D721Med (cell line): ENCODE results near the gene ALS2.

Source experiments
- DNase-seq: peaks from one replicate; pipeline ENCODE4 v3.0.0; 2011; ENCODE audit warnings: low spot score; ENCODE audit not compliant: insufficient read length
- FAIRE-seq: peaks from 2 replicates; lab custom pipeline; 2011; peaks lifted over from hg19 to GRCh38; lab: Jason Lieb, UNC
- TF ChIP-seq, protein P1 (sequence below): IDR thresholded peaks from 2 replicates; pipeline ENCODE4 v1.5.1; 2012; ENCODE audit warnings: mild to moderate bottlenecking, control low read depth; ENCODE audit not compliant: insufficient read depth; ENCODE audit errors: missing control alignments

The ALS2 gene

DNA sequence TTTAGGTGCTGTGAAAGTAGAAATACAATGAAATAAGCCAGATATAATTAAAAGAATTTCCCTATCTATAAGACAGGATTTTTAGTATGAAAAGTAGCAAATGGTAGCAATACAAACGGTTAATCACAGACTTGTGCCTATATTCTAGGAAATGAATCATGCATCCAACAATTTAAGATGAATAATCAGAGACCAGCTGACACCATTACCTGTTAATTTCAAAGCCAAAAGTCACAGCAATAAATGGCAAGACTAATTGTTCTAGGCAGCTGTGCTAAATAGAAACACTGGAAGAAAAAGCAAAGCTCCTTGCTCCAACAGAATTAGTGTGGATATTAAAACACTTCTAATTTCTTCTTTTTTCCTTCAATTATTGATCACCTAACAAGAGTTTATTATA lies 47.2 kb downstream of the ALS2 start:
- FAIRE-seq = no peak
- no peak for DNase-seq

DNA sequence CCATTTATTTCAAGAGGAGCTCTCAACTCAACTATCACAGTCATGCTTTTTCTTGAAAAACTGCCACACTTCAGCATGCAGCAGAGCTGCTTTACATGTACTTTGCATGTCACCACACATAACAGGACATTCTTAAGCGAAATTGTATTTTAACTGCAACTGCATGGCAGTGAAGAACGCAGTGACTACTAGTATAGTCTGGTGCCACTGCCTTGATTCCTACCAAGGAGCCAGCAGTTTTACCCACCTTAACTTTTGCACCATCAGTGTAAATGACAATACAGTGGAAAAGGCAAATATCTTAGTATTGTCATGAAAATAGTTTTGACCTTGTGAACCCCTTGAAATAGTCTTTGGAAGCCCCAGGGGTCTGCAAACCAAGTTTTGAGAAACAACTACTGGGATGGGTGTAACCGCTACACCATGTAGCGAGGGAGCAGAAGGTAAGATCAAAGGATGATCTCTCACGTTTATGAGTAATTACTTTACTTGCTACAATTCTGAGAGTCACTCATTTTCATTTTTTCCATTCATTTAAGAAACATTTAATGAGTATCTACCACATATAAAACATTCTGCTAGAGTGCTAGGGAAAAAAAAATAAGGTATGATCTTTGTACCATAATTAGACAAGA lies 50.0 kb downstream of the ALS2 start:
- FAIRE-seq (no peak), DNase-seq (no peak)
- TF ChIP-seq, protein P1, sequence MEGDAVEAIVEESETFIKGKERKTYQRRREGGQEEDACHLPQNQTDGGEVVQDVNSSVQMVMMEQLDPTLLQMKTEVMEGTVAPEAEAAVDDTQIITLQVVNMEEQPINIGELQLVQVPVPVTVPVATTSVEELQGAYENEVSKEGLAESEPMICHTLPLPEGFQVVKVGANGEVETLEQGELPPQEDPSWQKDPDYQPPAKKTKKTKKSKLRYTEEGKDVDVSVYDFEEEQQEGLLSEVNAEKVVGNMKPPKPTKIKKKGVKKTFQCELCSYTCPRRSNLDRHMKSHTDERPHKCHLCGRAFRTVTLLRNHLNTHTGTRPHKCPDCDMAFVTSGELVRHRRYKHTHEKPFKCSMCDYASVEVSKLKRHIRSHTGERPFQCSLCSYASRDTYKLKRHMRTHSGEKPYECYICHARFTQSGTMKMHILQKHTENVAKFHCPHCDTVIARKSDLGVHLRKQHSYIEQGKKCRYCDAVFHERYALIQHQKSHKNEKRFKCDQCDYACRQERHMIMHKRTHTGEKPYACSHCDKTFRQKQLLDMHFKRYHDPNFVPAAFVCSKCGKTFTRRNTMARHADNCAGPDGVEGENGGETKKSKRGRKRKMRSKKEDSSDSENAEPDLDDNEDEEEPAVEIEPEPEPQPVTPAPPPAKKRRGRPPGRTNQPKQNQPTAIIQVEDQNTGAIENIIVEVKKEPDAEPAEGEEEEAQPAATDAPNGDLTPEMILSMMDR = no peak

More for the DNA sequence above, 47.2 kb downstream of the ALS2 start:
- TF ChIP-seq, protein P1 = no peak

DNA sequence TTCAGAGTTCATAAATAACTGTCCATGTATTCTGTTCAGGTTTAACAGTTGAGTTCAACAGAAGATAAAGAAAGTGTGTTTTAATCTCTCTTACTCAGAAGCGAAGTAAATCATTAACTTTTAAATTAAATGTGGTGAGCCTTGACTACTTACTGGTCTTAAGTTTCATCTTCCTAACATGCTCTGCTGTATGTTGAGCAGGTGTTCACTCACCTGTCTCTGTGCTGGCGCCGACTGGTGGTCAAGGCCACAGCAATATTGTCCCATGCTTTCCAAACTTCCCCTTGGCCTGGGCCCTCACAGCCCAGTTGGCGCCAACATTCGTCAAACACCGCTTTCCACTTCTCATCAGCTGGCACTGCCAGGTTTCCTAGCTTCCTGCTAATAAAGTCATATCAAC lies 65.3 kb downstream of the ALS2 start:
- DNase-seq (no peak), FAIRE-seq (no peak)
- TF ChIP-seq, protein P1 = no peak

DNA sequence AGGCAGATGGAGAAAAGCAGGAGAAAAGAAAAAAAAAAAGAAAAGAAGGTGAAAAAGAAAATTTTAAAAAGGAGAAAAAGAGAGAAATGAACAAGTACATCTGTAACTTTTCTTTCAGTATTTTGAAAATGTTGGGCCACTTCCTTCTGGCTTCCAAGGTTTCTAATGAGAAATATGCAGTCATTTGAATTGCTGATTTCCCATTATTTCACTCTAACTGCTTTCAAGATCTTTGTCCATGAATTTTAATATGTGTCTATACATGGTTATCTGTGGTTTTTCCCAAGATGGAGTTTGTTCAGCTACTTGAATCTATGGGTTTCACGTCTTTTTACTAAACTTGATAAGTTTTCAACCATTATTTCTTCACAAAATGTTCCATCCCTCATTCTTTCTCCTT lies 68.0 kb downstream of the ALS2 start:
- DNase-seq (no peak), FAIRE-seq (no peak)
- TF ChIP-seq, protein P1 = no peak

DNA sequence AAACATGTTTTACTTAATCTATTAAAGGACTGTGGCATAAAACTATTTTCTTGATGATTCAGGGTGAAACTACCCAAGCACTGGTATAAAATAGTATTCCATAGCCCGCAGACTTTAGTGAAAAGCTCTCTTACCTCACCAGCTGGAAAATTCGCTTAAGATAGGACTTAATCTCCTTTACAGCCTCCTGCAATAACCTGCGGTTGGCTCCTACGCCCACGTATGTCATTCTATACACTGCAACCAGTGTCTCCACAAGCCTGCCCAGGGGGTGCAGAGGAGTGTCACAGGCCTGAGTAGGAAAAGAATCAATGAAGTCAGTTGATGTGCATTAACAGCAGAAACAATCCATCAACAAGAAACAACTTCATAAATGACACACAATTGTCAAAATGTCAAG lies 71.0 kb downstream of the ALS2 start:
- DNase-seq (no peak), FAIRE-seq (peak; percentile 82)
- TF ChIP-seq, protein P1 = no peak

DNA sequence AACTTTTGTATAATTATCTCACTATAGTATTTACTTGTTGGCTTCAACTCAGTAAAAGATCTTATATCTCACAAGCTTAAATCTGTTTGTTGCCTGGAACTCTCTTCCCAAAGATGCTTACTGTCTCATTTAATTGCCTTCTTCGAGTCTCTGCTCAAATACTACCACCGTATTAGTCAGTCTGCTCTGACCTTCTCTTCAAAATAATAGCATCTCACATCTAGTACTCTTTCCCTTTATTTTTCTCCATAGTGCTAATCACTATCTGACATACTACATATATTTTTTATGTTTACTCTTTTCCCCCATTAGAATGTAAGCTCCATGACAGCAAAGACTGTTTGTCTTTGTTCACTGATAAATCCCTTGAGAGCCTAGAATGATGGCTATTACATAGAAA lies 71.7 kb downstream of the ALS2 start:
- TF ChIP-seq, protein P1 = no peak
- peak; percentile 93 for FAIRE-seq
- DNase-seq = no peak

DNA sequence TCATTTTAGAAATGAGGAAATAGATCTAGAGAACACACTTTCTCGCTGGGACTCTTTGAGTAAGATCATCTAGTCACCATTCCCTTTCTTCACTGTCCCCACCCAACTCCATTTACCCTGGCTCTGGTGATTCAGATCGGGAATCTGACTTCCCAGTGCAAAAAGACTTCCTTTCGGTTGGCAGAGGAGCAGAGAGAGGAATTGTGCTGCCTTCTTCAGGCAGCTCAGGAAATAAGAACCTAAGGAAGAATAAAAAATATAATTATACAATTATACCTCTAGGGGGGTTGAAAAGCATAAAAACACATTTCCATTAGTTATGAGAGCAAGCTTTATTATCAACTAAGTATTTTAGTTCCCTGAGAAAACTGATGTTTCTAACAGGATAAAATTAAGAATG lies 73.0 kb downstream of the ALS2 start:
- no peak for DNase-seq
- TF ChIP-seq, protein P1 = peak; percentile 37
- no peak for FAIRE-seq
